Stimulated activated naive CD8-positive, alpha-beta T cell treated with anti-CD3 and anti-CD28 coated beads, Interleukin-15, amount 100 ng/mL, for 72 hours (primary cell): ENCODE data around the gene GSTO1.

Source experiments
- ATAC-seq: fragments of 150-1000 bp; cut with Tn5 transposase; 2 replicates; pipeline ENCODE4 v1.10.0; 2021; ENCODE audit warnings: mild to moderate bottlenecking, moderate library complexity
- DNase-seq, 2 donors: peaks; one replicate each; pipeline ENCODE4 v3.0.0; 2021 to 2022
- H3K27ac Mint-ChIP-seq, 2 donors: one replicate each; pipeline ENCODE4 v1.8.0; 2022; ENCODE audit warnings: mild to moderate bottlenecking in 2 of 2, mixed read lengths in 2 of 2, moderate library complexity in 2 of 2
- H3K27me3 Mint-ChIP-seq: one replicate; pipeline ENCODE4 v1.8.0; 2022; ENCODE audit warnings: mixed read lengths
- H3K4me1 Mint-ChIP-seq: one replicate; pipeline ENCODE4 v1.8.0; 2022; ENCODE audit warnings: mild to moderate bottlenecking, mixed read lengths
- H3K4me3 Mint-ChIP-seq, 2 donors: one replicate each; pipeline ENCODE4 v1.8.0; 2022; ENCODE audit warnings: mild to moderate bottlenecking in 2 of 2, mixed read lengths in 2 of 2, moderate library complexity in 1 of 2
- H3K9me3 Mint-ChIP-seq, 2 donors: one replicate each; pipeline ENCODE4 v1.8.0; 2022; ENCODE audit warnings: mixed read lengths in 2 of 2

GSTO1 gene

DNA sequence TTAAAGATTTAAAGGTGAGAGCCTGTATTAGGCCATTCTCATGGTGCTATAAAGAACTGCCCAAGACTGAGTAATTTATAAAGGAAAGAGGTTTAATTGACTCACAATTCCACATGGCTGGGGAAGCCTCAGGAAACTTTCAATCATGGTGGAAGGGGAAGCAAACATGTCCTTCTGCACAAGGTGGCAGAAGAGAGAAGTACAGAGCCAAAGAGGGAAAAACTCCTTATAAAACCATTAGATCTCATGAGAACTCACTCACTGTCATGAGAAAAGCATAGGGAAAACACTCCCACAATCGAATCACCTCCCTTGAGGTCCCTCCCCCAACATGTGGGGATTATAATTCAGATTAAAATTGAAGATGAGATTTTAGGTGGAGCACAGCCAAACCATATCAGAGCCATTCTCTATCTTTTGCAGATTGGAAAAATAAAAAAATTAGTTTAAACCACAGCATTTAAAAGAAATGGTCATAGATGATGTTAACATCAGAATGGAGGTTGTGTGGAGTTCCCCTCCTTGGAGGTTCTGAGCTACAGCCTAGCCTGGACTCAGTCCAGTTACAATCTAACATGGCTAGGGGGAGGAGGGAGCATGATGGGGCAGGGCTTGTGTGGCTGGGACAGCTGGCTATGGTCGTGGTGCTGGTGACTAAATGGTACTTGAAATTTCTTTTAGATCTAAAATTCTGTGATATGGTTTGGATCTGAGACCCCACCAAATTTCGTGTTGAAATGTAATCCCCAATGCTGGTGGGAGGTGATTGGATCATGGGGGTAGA lies 47.4 kb downstream of the GSTO1 start:
- H3K4me3 Mint-ChIP-seq: no peak overlapping the region
- ATAC-seq (no peak), DNase-seq (no peak)
- H3K27me3 Mint-ChIP-seq: peaks cover 32% of the 10 kb centered on the region
- peaks cover 65% of the 10 kb centered on the region for H3K4me1 Mint-ChIP-seq
- no peak overlapping the region for H3K27ac Mint-ChIP-seq
- peaks cover 10 to 18% of the 10 kb centered on the region in 2 donors for H3K9me3 Mint-ChIP-seq

DNA sequence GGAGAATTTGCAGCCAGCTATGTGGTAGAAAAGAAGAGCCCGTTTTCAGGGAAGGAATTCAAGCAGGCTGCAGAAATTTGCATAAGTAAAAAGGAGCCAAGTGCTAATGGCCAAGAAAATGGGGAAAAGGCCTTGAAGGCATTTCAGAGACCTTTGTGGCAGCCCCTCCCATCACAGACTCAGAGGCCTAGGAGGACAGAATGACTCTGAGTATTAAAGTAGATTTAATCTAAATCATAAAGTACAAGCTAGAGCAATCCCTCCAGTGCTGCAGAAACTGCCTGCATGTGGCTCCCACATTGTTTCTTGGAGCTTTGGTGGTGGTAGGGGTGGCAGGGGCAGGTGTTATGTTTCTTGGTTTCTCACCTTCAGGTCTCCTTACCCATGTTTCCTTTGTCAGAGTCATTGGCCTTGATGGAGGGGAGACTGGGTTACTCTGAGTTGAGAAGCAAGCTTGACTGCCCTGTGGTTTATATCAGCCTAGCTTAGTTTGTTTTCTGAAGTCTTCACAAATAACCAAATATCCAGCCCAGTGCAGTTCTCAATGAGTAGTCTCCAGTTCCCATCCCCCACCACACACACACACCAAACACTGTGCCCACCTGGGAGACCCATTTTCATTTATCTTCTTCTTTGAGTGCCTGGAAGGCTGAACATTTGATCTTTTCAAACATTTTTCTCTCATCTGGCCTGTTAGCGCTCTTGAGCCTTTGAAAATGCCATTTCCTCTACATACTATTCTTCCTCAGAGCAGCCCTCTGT lies 49.1 kb downstream of the GSTO1 start:
- H3K9me3 Mint-ChIP-seq: peaks cover 10 to 18% of the 10 kb centered on the region in 2 donors
- H3K4me1 Mint-ChIP-seq: peaks cover 77% of the 10 kb centered on the region
- DNase-seq (no peak), ATAC-seq (no peak)
- no peak overlapping the region for H3K4me3 Mint-ChIP-seq
- peaks cover 34% of the 10 kb centered on the region for H3K27me3 Mint-ChIP-seq
- peak overlapping the region in 1 of 2 donors; percentile 15 for H3K27ac Mint-ChIP-seq

- H3K4me3 Mint-ChIP-seq: no peak overlapping the region
- H3K4me1 Mint-ChIP-seq: peaks cover 80% of the 10 kb centered on the region
These were observed 49.7 kb downstream of the GSTO1 start for GRCh38 chr10:104304356-104304745.

DNA sequence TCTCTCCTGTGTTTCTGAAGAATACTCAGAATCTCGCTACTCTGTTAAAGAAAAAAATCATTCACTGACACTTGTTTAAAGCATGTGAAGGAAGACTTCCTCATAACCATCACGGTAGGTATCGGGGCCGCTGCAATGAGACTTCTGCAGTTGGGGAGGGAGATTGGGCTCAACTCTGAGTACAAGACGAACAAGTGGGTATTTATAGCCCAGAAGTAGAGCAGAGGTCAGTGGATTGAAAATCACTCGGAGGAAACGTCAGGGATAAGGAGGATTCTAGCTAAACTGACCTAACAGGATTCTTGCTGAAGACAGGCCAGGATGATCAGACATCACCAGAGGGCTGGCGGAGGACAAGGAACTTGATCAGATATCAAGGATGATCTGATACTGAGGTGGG lies 50.2 kb downstream of the GSTO1 start:
- no peak for ATAC-seq
- Mint-ChIP-seq H3K27ac (no peak overlapping the region), H3K4me3 (no peak overlapping the region), H3K27me3 (peaks cover 25% of the 10 kb centered on the region), H3K4me1 (peaks cover 80% of the 10 kb centered on the region), H3K9me3 (peaks cover 10 to 18% of the 10 kb centered on the region in 2 donors)
- no peak for DNase-seq

More at GRCh38 chr10:104304356-104304745, 49.7 kb downstream of the GSTO1 start:
- Mint-ChIP-seq H3K9me3 (peaks cover 10 to 18% of the 10 kb centered on the region in 2 donors), H3K27ac (no peak overlapping the region), H3K27me3 (peaks cover 28% of the 10 kb centered on the region)
- ATAC-seq (no peak), DNase-seq (no peak)

- DNase-seq: no peak
- no peak overlapping the region for H3K4me3 Mint-ChIP-seq
- H3K9me3 Mint-ChIP-seq: peaks cover 10 to 13% of the 10 kb centered on the region in 2 donors
- H3K27ac Mint-ChIP-seq: no peak overlapping the region
- no peak for ATAC-seq
- H3K4me1 Mint-ChIP-seq: peaks cover 83% of the 10 kb centered on the region
- peaks cover 18% of the 10 kb centered on the region for H3K27me3 Mint-ChIP-seq
These were observed 52.2 kb downstream of the GSTO1 start for GRCh38 chr10:104306897-104307296.

- ATAC-seq: peak; percentile 3
- peaks cover 92% of the 10 kb centered on the region for H3K4me1 Mint-ChIP-seq
- H3K4me3 Mint-ChIP-seq: peak overlapping the region; percentile 30 to 68
- peaks cover 18% of the 10 kb centered on the region for H3K27me3 Mint-ChIP-seq
- DNase-seq: no peak
- H3K9me3 Mint-ChIP-seq: peaks cover 7 to 10% of the 10 kb centered on the region in 2 donors
- H3K27ac Mint-ChIP-seq: peak overlapping the region; percentile 92 to 94
These were observed 53.1 kb downstream of the GSTO1 start for GRCh38 chr10:104307576-104308438.

DNA sequence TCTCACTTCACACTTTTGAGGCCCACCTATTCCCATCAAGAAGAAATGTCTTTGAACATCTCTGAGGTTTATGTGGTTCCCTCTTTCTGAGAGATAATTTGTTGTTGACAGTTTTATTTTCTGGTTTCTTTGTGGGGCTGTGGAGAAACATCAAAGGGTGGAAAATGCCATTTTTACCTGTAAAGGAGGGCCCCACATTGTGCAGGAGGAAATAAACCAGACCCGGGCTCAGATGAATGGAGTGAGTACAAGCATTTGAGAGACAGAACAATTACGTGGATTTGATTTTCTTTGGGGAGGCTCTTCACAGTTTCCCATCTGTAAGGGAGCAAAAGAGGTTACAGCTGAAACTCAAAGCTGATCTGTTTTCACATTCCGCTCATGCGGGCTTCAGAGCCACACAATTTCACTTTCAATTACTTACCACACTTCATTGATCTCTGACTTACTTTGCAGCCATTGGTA lies 53.8 kb downstream of the GSTO1 start:
- Mint-ChIP-seq H3K27ac (peak overlapping the region; percentile 4 to 92), H3K9me3 (peaks cover 1 to 3% of the 10 kb centered on the region in 2 donors), H3K4me3 (peak overlapping the region; percentile 30 to 68), H3K27me3 (peaks cover 18% of the 10 kb centered on the region), H3K4me1 (peaks cover 89% of the 10 kb centered on the region)
- peak; percentile 53 to 67 for DNase-seq
- ATAC-seq: peak; percentile 88

GRCh38 chr10:104309980-104310978 lies 55.6 kb downstream of the GSTO1 start:
- no peak for DNase-seq
- no peak for ATAC-seq
- Mint-ChIP-seq H3K4me1 (peaks cover 74% of the 10 kb centered on the region), H3K27ac (peak overlapping the region in 1 of 2 donors; percentile 30), H3K4me3 (peak overlapping the region in 1 of 2 donors; percentile 24), H3K9me3 (no peaks in the 10 kb centered on the region), H3K27me3 (peaks cover 18% of the 10 kb centered on the region)

DNA sequence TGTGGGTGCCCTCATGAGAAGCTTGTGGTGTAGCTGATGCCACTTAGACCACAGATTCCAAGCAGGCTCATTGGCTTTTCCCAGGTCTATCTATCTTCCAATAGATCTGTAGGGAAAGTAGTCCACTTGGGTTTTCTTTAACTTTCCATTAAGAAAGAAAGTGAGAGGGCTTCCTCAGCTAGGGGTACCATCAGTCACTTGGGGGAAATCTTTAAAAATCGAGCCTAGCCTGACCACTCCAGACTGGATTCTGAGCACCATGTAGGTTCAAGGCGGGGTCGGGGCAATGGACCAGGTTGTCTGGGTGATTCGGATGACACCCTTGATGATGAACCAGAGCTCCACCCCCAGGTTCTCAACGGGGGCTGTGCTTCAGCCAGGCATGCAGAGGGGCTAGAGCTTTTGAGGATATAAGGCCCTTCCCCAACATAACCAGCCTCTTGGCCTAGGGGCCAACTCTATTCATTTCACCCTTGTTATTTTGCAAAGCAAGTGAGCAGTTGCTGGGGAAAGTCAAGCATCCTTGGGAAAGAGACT lies 56.6 kb downstream of the GSTO1 start:
- DNase-seq: no peak
- Mint-ChIP-seq H3K4me1 (peaks cover 65% of the 10 kb centered on the region), H3K27me3 (peaks cover 11% of the 10 kb centered on the region), H3K4me3 (no peak overlapping the region), H3K9me3 (no peaks in the 10 kb centered on the region), H3K27ac (no peak overlapping the region)
- no peak for ATAC-seq

GRCh38 chr10:104314591-104315485 lies 60.1 kb downstream of the GSTO1 start:
- Mint-ChIP-seq H3K27ac (no peak overlapping the region), H3K4me1 (peaks cover 59% of the 10 kb centered on the region), H3K27me3 (no peaks in the 10 kb centered on the region), H3K4me3 (no peak overlapping the region), H3K9me3 (no peaks in the 10 kb centered on the region)
- DNase-seq: no peak
- ATAC-seq: peak; percentile 11

- Mint-ChIP-seq H3K9me3 (no peaks in the 10 kb centered on the region), H3K4me3 (no peak overlapping the region), H3K27ac (no peak overlapping the region), H3K4me1 (peaks cover 59% of the 10 kb centered on the region), H3K27me3 (no peaks in the 10 kb centered on the region)
- ATAC-seq (peak; percentile 32), DNase-seq (no peak)
These were observed 60.8 kb downstream of the GSTO1 start for GRCh38 chr10:104315486-104315921.

- H3K27ac Mint-ChIP-seq: no peak overlapping the region
- H3K4me1 Mint-ChIP-seq: peaks cover 59% of the 10 kb centered on the region
- ATAC-seq (no peak), DNase-seq (no peak)
- H3K4me3 Mint-ChIP-seq: no peak overlapping the region
- no peaks in the 10 kb centered on the region for H3K9me3 Mint-ChIP-seq
- no peaks in the 10 kb centered on the region for H3K27me3 Mint-ChIP-seq
These were observed 61.8 kb downstream of the GSTO1 start for GRCh38 chr10:104316321-104317099.
